Gastrocnemius medialis (tissue), 4 donors: ENCODE results near the gene PPP2R5C.

Source experiments
- CTCF ChIP-seq, 5 experiments: fragments of 450-650 bp in 3 of 5; fragments of 200-600 bp in 2 of 5; sonication (generic) in 2 of 5; IDR thresholded peaks in 4 of 5; conservative IDR thresholded peaks in 1 of 5; 1 replicate in 4 of 5; 2 replicates in 1 of 5; pipeline ENCODE4 v1.5.1; 2016 to 2019; ENCODE audit warnings: antibody characterized with exemption in 5 of 5, mild to moderate bottlenecking in 3 of 5, moderate library complexity in 3 of 5
- POLR2A ChIP-seq, 2 donors: fragments of 450-650 bp; IDR thresholded peaks; one replicate each; pipeline ENCODE4 v1.6.1; 2017; ENCODE audit warnings: antibody characterized with exemption in 2 of 2, mild to moderate bottlenecking in 2 of 2, moderate library complexity in 2 of 2

DNA sequence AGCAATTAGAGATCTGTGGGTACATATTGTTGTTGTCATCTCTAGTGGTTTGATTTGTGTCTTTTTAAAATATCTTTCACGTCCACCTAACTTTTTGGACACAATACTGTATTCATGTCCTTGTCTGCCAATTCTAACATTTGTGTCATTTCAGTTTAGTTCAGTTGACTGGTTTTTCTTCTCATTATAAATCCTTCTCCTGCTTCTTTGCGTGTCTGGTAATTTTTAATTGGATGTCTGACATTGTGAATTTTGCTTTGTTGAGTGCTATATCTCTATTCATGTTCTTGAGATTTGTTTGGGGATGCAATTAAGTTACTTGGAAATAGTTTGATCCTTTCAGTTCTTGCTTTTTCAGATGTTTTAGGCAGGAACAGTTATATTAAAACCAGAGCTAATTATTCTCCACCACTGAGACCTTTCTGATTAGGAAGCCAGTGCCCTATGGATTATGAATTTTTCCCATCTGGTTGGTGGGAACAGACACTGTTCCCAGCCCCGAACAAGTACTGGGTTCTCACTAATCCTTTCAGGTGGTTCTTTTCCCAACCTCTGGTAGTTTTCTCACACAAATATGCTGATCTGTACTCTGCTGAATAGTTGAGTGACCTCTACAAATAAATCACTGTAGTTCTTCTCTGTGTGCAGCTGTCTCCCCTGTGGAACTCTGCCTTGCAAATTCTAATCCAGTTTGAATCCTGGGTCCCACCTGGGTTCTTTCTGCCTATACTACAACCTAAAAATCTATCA is 111.7 kb downstream of the PPP2R5C start:
- TF ChIP-seq POLR2A (IDR thresholded peaks at IDR 0.05) (no peak), CTCF (IDR thresholded peaks at IDR 0.05 in 4 of 5, conservative IDR thresholded peaks at IDR 0.05 in 1 of 5) (no peak)
